Endothelial cell of umbilical vein (primary cell): Measurements from ENCODE around the gene SRD5A1. TPM values are rescaled to one million over a fixed set of nuclear protein-coding genes. Genes with fewer than 3 reads are reported as not detected.

Experiments used
- BruUV-seq: library from RNA; stranded (reverse); fragments of 400-500 nt; replicated peaks from 2 replicates; lab custom pipeline; 2021; lab: Mats Ljungman, UMichigan
- CTCF ChIA-PET: fragments of 300-600, 350-600 bp; sonication (Branson Sonifier 250); formaldehyde crosslinking; loops from one replicate; lab custom pipeline; 2021; ENCODE audit warnings: antibody characterized with exemption, inconsistent platforms; lab: Charles Lee
- POLR2A ChIA-PET: fragments of 300-600, 350-600 bp; sonication (Branson Sonifier 250); formaldehyde crosslinking; loops from one replicate; lab custom pipeline; 2021; ENCODE audit warnings: antibody characterized with exemption, inconsistent platforms; lab: Charles Lee
- DNase-seq: peaks from one replicate; pipeline ENCODE4 v3.0.0-alpha.2; 2011; ENCODE audit warnings: low read depth, low spot score
- FAIRE-seq: peaks from 2 replicates; lab custom pipeline; 2011; peaks lifted over from hg19 to GRCh38; lab: Jason Lieb, UNC
- H2AFZ ChIP-seq: 2 replicates; pipeline ENCODE4 v1.6.0; 2012; ENCODE audit warnings: low read depth, low read length, control low read depth, inconsistent platforms
- H3K27ac ChIP-seq: 2 replicates; pipeline ENCODE4 v1.5.1; 2011; ENCODE audit warnings: low read depth, mild to moderate bottlenecking, control low read depth, low read length, moderate library complexity; ENCODE audit not compliant: insufficient read depth
- H3K27me3 ChIP-seq, 2 experiments: 2 replicates each; pipeline versions ENCODE4 v1.6.0 to v1.6.1; 2011; ENCODE audit warnings: low read length in 2 of 2, mixed read lengths in 1 of 2; ENCODE audit not compliant: control insufficient read depth in 2 of 2, insufficient read depth in 2 of 2
- H3K36me3 ChIP-seq, 2 experiments: 2 replicates in 1 of 2; 3 replicates in 1 of 2; pipeline ENCODE4 v1.5.1; 2011; ENCODE audit warnings: low read length in 2 of 2, mild to moderate bottlenecking in 1 of 2, moderate library complexity in 1 of 2; ENCODE audit not compliant: control insufficient read depth in 2 of 2, insufficient read depth in 2 of 2; ENCODE audit errors: extremely low read depth in 1 of 2
- H3K4me1 ChIP-seq: 3 replicates; pipeline ENCODE4 v1.5.1; 2011; ENCODE audit warnings: mild to moderate bottlenecking, low read length; ENCODE audit not compliant: control insufficient read depth, insufficient read depth; ENCODE audit errors: extremely low read depth
- H3K4me2 ChIP-seq: 2 replicates; pipeline ENCODE4 v1.6.1; 2011; ENCODE audit warnings: low read length, control low read depth, mixed read lengths; ENCODE audit not compliant: insufficient read depth
- H3K4me3 ChIP-seq, 3 experiments: fragments of 200-600 bp in 1 of 3; sonication (generic), shearing (Covaris generic) in 1 of 3; replicated peaks in 1 of 3; 2 replicates each; pipeline ENCODE4 v1.5.1; 2011 to 2016; ENCODE audit warnings: control low read depth in 3 of 3, low read length in 3 of 3, mild to moderate bottlenecking in 2 of 3, inconsistent platforms in 1 of 3, low read depth in 1 of 3, moderate library complexity in 1 of 3; ENCODE audit not compliant: insufficient read depth in 1 of 3
- H3K79me2 ChIP-seq: 2 replicates; pipeline ENCODE4 v1.6.0; 2012; ENCODE audit warnings: low read length, inconsistent platforms; ENCODE audit not compliant: control insufficient read depth, insufficient read depth
- H3K9ac ChIP-seq: replicated peaks from 2 replicates; pipeline ENCODE3; 2011; ENCODE audit warnings: low read length, control low read depth; ENCODE audit not compliant: insufficient read depth; ENCODE audit errors: extremely low read depth
- H3K9me1 ChIP-seq: replicated peaks from 3 replicates; pipeline ENCODE4 v1.6.0; 2011; ENCODE audit warnings: mild to moderate bottlenecking, low read length; ENCODE audit not compliant: control insufficient read depth, insufficient read depth; ENCODE audit errors: extremely low read depth
- H3K9me3 ChIP-seq: replicated peaks from 2 replicates; pipeline ENCODE4 v1.5.1; 2012; ENCODE audit warnings: low read length, inconsistent platforms; ENCODE audit not compliant: control insufficient read depth, insufficient read depth
- H4K20me1 ChIP-seq: replicated peaks from 2 replicates; pipeline ENCODE3; 2011; ENCODE audit warnings: mild to moderate bottlenecking, low read length; ENCODE audit not compliant: control insufficient read depth, insufficient read depth; ENCODE audit errors: extremely low read depth
- CTCF ChIP-seq, 2 donors: IDR thresholded peaks; 1 replicate in 1 of 2; 2 replicates in 1 of 2; pipeline ENCODE4 v1.5.1; 2011; ENCODE audit warnings: low read length in 2 of 2, mild to moderate bottlenecking in 2 of 2, moderate library complexity in 2 of 2, control low read depth in 1 of 2, inconsistent platforms in 1 of 2, low read depth in 1 of 2; ENCODE audit not compliant: insufficient read depth in 1 of 2; ENCODE audit errors: extremely low read depth in 1 of 2
- EZH2 ChIP-seq: IDR thresholded peaks from 2 replicates; pipeline ENCODE4 v1.6.1; 2012; ENCODE audit warnings: borderline replicate concordance, low read depth, mild to moderate bottlenecking, moderate library complexity, low read length, inconsistent platforms; ENCODE audit not compliant: severe bottlenecking
- FOS ChIP-seq: IDR thresholded peaks from 2 replicates; pipeline ENCODE4 v1.6.1; 2011; ENCODE audit warnings: mild to moderate bottlenecking, low read length, moderate library complexity, borderline replicate concordance; ENCODE audit not compliant: insufficient read depth
- GATA2 ChIP-seq: IDR thresholded peaks from 2 replicates; pipeline ENCODE4 v1.7.0; 2011; ENCODE audit warnings: low read depth, mild to moderate bottlenecking, moderate library complexity, mixed read lengths, low read length; ENCODE audit not compliant: insufficient read length, insufficient read depth
- JUN ChIP-seq: IDR thresholded peaks from 2 replicates; pipeline ENCODE4 v1.6.1; 2011; ENCODE audit warnings: borderline replicate concordance, low read depth; ENCODE audit not compliant: insufficient read length, insufficient read depth
- MAX ChIP-seq: IDR thresholded peaks from 2 replicates; pipeline ENCODE4 v1.6.1; 2011; ENCODE audit not compliant: insufficient read depth, insufficient read length
- MYC ChIP-seq: IDR thresholded peaks from one replicate; pipeline ENCODE4 v1.6.1; 2011; ENCODE audit warnings: mild to moderate bottlenecking, low read depth, low read length
- POLR2A ChIP-seq: IDR thresholded peaks from 2 replicates; pipeline ENCODE4 v1.6.1; 2012; ENCODE audit warnings: low read depth, mild to moderate bottlenecking, control low read depth, low read length
- POLR2AphosphoS5 ChIP-seq: IDR thresholded peaks from 2 replicates; pipeline ENCODE4 v1.6.1; 2012; ENCODE audit warnings: low read depth, mild to moderate bottlenecking, control low read depth, low read length, moderate library complexity; ENCODE audit not compliant: insufficient read depth
- dilution Hi-C: fragments of 300-500 bp; cut with MboI; formaldehyde crosslinking; loops from one replicate; pipeline ENCODE4 v1.15.0; 2019; ENCODE audit warnings: low sequenced_read_pairs; ENCODE audit not compliant: extremely low pct_ligation_motif_present
- intact Hi-C: fragments of 100-400 bp; cut with micrococcal nuclease; formaldehyde crosslinking; loops from one replicate; pipeline ENCODE4 v1.10.0; 2022
- polyA plus RNA-seq, 4 experiments: library from polyadenylated mRNA; depleted of rRNA in 3 of 4; stranded (reverse) in 3 of 4; unstranded in 1 of 4; fragments of >200 nt; gene quantifications; 2 replicates each; pipeline versions ENCODE4 v1.2.1 to v1.2.3, GENCODE V29; 2011 to 2012; ENCODE audit warnings: missing spikeins in 1 of 4
- total RNA-seq: library from RNA; stranded (reverse); gene quantifications from 2 replicates; pipeline ENCODE4 v1.2.3, GENCODE V29; 2021

The SRD5A1 gene
- total and polyA plus RNA-seq, 2 donors (not counting 3 experiments of a cell fraction or from before 2014, with no cell fraction given) = 11.6 to 14.8 TPM

GRCh38 chr5:6634788-6635430 is 1.7 kb downstream of the SRD5A1 start:
- Histone ChIP-seq H3K9ac (no peak overlapping the region), H3K9me1 (no peaks in the 10 kb centered on the region), H3K4me2 (peak overlapping the region; percentile 57), H3K36me3 (peaks cover 1 to 12% of the 10 kb centered on the region in 2 experiments), H3K9me3 (no peaks in the 10 kb centered on the region), H3K4me3 (no peak overlapping the region), H3K79me2 (peaks cover 46% of the 10 kb centered on the region), H2AFZ (no peak overlapping the region), H3K27me3 (no peaks in the 10 kb centered on the region), H3K4me1 (peaks cover 19% of the 10 kb centered on the region), H3K27ac (no peak overlapping the region), H4K20me1 (no peaks in the 10 kb centered on the region)
- DNase-seq = no peak
- intact Hi-C loops = no loop called here
- dilution Hi-C loops = loop anchor here (25.0 kb wide), 1 partner anchor 102 kb away; no protein-coding TSS in a partner anchor
- ChIA-PET POLR2A (interaction anchor here (0.7 kb wide), 1 partner anchor 115 kb away, joined by 3 read pairs; no protein-coding TSS in a partner anchor), CTCF (interaction anchor here (4.6 kb wide), 1 partner anchor 110 kb away, joined by 59 read pairs; no protein-coding TSS in a partner anchor)
- no peak for FAIRE-seq
- BruUV-seq = no TSS peak
- TF ChIP-seq MAX (no peak), JUN (no peak), FOS (no peak), EZH2 (no peak), CTCF (IDR thresholded peaks at IDR 0.05; ENCODE audit: extremely low read depth in 1 of 2, insufficient read depth in 1 of 2, low read depth in 1 of 2, low read length in 2 of 2) (no peak), MYC (no peak), POLR2AphosphoS5 (no peak), POLR2A (no peak), GATA2 (no peak)
